ENCODE measurements around the gene FAAP20. TPM values are rescaled to one million over a fixed set of nuclear protein-coding genes. Genes with fewer than 3 reads are reported as not detected.
A peak's percentile ranks its signal among the peaks of the same experiment; 100 is the strongest.

The FAAP20 gene
- total and polyA plus RNA-seq, 2 of the 8 experiments (the other 6 are each of a cell fraction or from before 2014, with no cell fraction given), result 58.4 to 99.8 TPM

- DNase-seq (ENCODE audit: low read depth in 1 of 2, low spot score in 2 of 2) (no peak), FAIRE-seq (no peak)
- 75% methylated on average over 19 of the region's 19 CpGs; no CpG with 5 or more reads in 1 of the 2 experiments for WGBS, 2 experiments (ENCODE audit: extremely low coverage in 1 of 2, insufficient coverage in 1 of 2, insufficient read length in 1 of 2, insufficient replicate concordance in 2 of 2, low coverage in 1 of 2, low lambda C conversion rate in 2 of 2, missing lambda C conversion rate in 1 of 2)
- no peak overlapping the region for H2AFZ ChIP-seq (ENCODE audit: low read length)
- H3K14ac ChIP-seq (ENCODE audit: insufficient read length), result no peak overlapping the region
- peaks cover 0 to 3% (median 0%) of the 10 kb centered on the region in 4 experiments; a peak in 2 of 7 replicates for H3K4me1 ChIP-seq (replicated peaks in 1 of 4; ENCODE audit: control insufficient read depth in 3 of 4, insufficient read depth in 4 of 4, low read length in 3 of 4)
- no peak overlapping the region for H3K56ac ChIP-seq (replicated peaks; ENCODE audit: insufficient read length, low read depth, low read length)
- H3K18ac ChIP-seq (ENCODE audit: extremely low read depth, low read length), result no peak overlapping the region
- no peak overlapping the region for H3K4ac ChIP-seq (replicated peaks; ENCODE audit: insufficient read length, low read depth, low read length)
- no peak overlapping the region for H2BK20ac ChIP-seq (ENCODE audit: low read length)
- no peak overlapping the region for H2BK15ac ChIP-seq (ENCODE audit: low read length)
- H3K79me1 ChIP-seq (ENCODE audit: low read depth, low read length), result no peaks in the 10 kb centered on the region; the same call in none of the 2 replicates
- no peak overlapping the region for H2BK12ac ChIP-seq (ENCODE audit: low read depth, low read length)
- H3K23me2 ChIP-seq (ENCODE audit: low read depth, low read length), result no peaks in the 10 kb centered on the region
- H4K20me1 ChIP-seq (replicated peaks in 1 of 2; ENCODE audit: control insufficient read depth in 1 of 2, insufficient read depth in 2 of 2, low read length in 2 of 2), result peaks cover 0 to 5% of the 10 kb centered on the region in 2 experiments
- H3K79me2 ChIP-seq (ENCODE audit: control insufficient read depth in 1 of 2, insufficient read depth in 2 of 2, low read length in 2 of 2), result no peaks in the 10 kb centered on the region; a peak in 1 of 4 replicates
- no peak overlapping the region for H3K9ac ChIP-seq (replicated peaks in 1 of 4; ENCODE audit: extremely low read depth in 1 of 4, low read depth in 3 of 4, low read length in 3 of 4)
- peak overlapping the region; percentile 57; the same call in 1 of the 2 replicates for H4K8ac ChIP-seq (ENCODE audit: extremely low read depth, insufficient read depth, low read length)
- no peak overlapping the region for H3K4me2 ChIP-seq (ENCODE audit: insufficient read depth in 1 of 2, low read depth in 2 of 2, low read length in 2 of 2)
- H3K36me3 ChIP-seq (ENCODE audit: control insufficient read depth in 2 of 4, insufficient read depth in 4 of 4, low read length in 3 of 4), result 0 out of 8 replicates have a peak, but pooled peaks cover 0 to 3% (median 0%) of the 10 kb centered on the region in 4 experiments
- H2BK5ac ChIP-seq (ENCODE audit: low read depth, low read length), result no peak overlapping the region
- H3K27me3 ChIP-seq (replicated peaks in 1 of 4; ENCODE audit: control insufficient read depth in 3 of 4, extremely low read depth in 1 of 4, insufficient read depth in 3 of 4, low read length in 3 of 4), result no peaks in the 10 kb centered on the region
- H3K27ac ChIP-seq (ENCODE audit: low read depth, low read length), result 0 out of 2 replicates have a peak overlapping the region, but pooled peaks have one; percentile 11
- CTCF ChIA-PET (ENCODE audit: partially characterized antibody), result interaction anchor here (0.9 to 4.7 kb wide), 7 partner anchors 9 to 216 kb away, joined by 3 to 47 read pairs (median 5); no protein-coding TSS in a partner anchor
- POLR2A ChIA-PET (ENCODE audit: partially characterized antibody), result interaction anchor here (0.6 to 1.0 kb wide), 2 partner anchors 11 to 97 kb away, joined by 3 read pairs; no protein-coding TSS in a partner anchor
- no peaks in the 10 kb centered on the region for H3K9me3 ChIP-seq (ENCODE audit: insufficient read depth in 2 of 2, low read depth in 1 of 2, low read length in 1 of 2)
- no peak overlapping the region for H4K91ac ChIP-seq (replicated peaks; ENCODE audit: insufficient read length, low read length)
- H4K5ac ChIP-seq (ENCODE audit: insufficient read length, low read depth, low read length), result no peak overlapping the region
- no peak overlapping the region for H2AK5ac ChIP-seq (ENCODE audit: low read depth, low read length)
- H3K23ac ChIP-seq (ENCODE audit: insufficient read length), result no peak overlapping the region
- H2BK120ac ChIP-seq (replicated peaks; ENCODE audit: low read depth, low read length), result no peak overlapping the region
- H3K4me3 ChIP-seq (ENCODE audit: extremely low read depth in 1 of 4, insufficient read depth in 2 of 4, low read depth in 3 of 4, low read length in 4 of 4), result no peak overlapping the region
- no peak for TF ChIP-seq CHD2 (IDR thresholded peaks at IDR 0.05; ENCODE audit: low read length)
- TF ChIP-seq RNF2 (IDR thresholded peaks at IDR 0.05; ENCODE audit: borderline replicate concordance, low read depth, low read length, missing control alignments, poor library complexity, severe bottlenecking), result no peak
- TF ChIP-seq CTCF (IDR thresholded peaks at IDR 0.05; ENCODE audit: control extremely low read depth in 1 of 3, insufficient read depth in 1 of 3, low read depth in 1 of 3, low read length in 3 of 3), result no peak; a peak in 1 of 4 replicates
- TF ChIP-seq RAD21 (IDR thresholded peaks at IDR 0.05 in 1 of 2, conservative IDR thresholded peaks at IDR 0.05 in 1 of 2; ENCODE audit: low read depth in 2 of 2, low read length in 2 of 2), result 0 out of 4 replicates have a peak, but pooled peaks of 1 of the 2 experiments have one; percentile 4
- peak; percentile 43; the same call in 1 of the 2 replicates for TF ChIP-seq TEAD4 (IDR thresholded peaks at IDR 0.05; ENCODE audit: low read depth, low read length)
- no peak for TF ChIP-seq TAF7 (optimal IDR thresholded peaks at IDR 0.05; ENCODE audit: borderline replicate concordance, low read depth, low read length)
- TF ChIP-seq CTBP2 (IDR thresholded peaks at IDR 0.05; ENCODE audit: borderline replicate concordance, insufficient read depth, insufficient read length, low read length), result no peak
- no peak for TF ChIP-seq SIX5 (IDR thresholded peaks at IDR 0.05; ENCODE audit: low read depth, low read length)
- TF ChIP-seq SRF (IDR thresholded peaks at IDR 0.05; ENCODE audit: low read depth, low read length), result no peak
Observed at GRCh38 chr1:2165646-2166045, 28.9 kb downstream of the FAAP20 start.

All from H1 (cell line).